Esophagus (tissue), 2 donors: ENCODE results near the gene SAMD4A. TPM values are rescaled to one million over a fixed set of nuclear protein-coding genes. Genes with fewer than 3 reads are reported as not detected.

ENCODE experiments used
- H3K27ac ChIP-seq, 2 donors: one replicate each; pipeline ENCODE4 v1.5.1; 2013; ENCODE audit warnings: low read depth in 2 of 2, mild to moderate bottlenecking in 2 of 2, inconsistent platforms in 1 of 2, low read length in 1 of 2, moderate library complexity in 1 of 2
- H3K27me3 ChIP-seq, 2 donors: one replicate each; pipeline ENCODE4 v1.6.1; 2013; ENCODE audit warnings: low read length in 2 of 2, control low read depth in 1 of 2, mild to moderate bottlenecking in 1 of 2; ENCODE audit not compliant: insufficient read depth in 2 of 2, control insufficient read depth in 1 of 2
- H3K36me3 ChIP-seq, 2 donors: one replicate each; pipeline ENCODE4 v1.6.1; 2013; ENCODE audit warnings: low read length in 1 of 2; ENCODE audit not compliant: control insufficient read depth in 2 of 2, insufficient read depth in 2 of 2
- H3K4me1 ChIP-seq, 2 donors: one replicate each; pipeline ENCODE4 v1.6.1; 2013; ENCODE audit warnings: low read length in 1 of 2; ENCODE audit not compliant: control insufficient read depth in 2 of 2, insufficient read depth in 2 of 2
- H3K4me3 ChIP-seq, 2 donors: one replicate each; pipeline ENCODE4 v1.5.1; 2013; ENCODE audit warnings: low read length in 2 of 2, mild to moderate bottlenecking in 2 of 2, low read depth in 1 of 2, moderate library complexity in 1 of 2
- H3K9me3 ChIP-seq, 2 donors: one replicate each; pipeline ENCODE4 v1.6.1; 2013; ENCODE audit warnings: mild to moderate bottlenecking in 2 of 2, low read depth in 1 of 2, low read length in 1 of 2, moderate library complexity in 1 of 2; ENCODE audit not compliant: control insufficient read depth in 2 of 2, insufficient read depth in 1 of 2
- WGBS, 2 donors: extraction: QIAGEN DNeasy Blood & Tissue Kit; methylation state at CpG; one replicate each; pipeline ENCODE4 v1.1.7; 2013; 5-methylcytosine and 5-hydroxymethylcytosine counted together
- polyA plus RNA-seq, 2 donors: library from polyadenylated mRNA; stranded (reverse); fragments of 200-250 nt; gene quantifications; one replicate each; pipeline ENCODE4 v1.2.3, GENCODE V29; 2013
- donor health status: healthy with polysubstance abuse.
- donor health status: Bipolar disorder and iron deficiency.

Gene SAMD4A
- polyA plus RNA-seq, 2 donors, result 1.1 to 1.7 TPM

GRCh38 chr14:54672688-54673087 lies 105.8 kb downstream of the SAMD4A start:
- Histone ChIP-seq H3K36me3 (no peaks in the 10 kb centered on the region), H3K4me1 (no peaks in the 10 kb centered on the region), H3K27me3 (no peaks in the 10 kb centered on the region), H3K4me3 (no peak overlapping the region), H3K27ac (peak overlapping the region in 1 of 2 donors; percentile 5), H3K9me3 (no peaks in the 10 kb centered on the region)
- 31 to 42% methylated on average over 5 of the region's 5 CpGs for WGBS, 2 donors

DNA sequence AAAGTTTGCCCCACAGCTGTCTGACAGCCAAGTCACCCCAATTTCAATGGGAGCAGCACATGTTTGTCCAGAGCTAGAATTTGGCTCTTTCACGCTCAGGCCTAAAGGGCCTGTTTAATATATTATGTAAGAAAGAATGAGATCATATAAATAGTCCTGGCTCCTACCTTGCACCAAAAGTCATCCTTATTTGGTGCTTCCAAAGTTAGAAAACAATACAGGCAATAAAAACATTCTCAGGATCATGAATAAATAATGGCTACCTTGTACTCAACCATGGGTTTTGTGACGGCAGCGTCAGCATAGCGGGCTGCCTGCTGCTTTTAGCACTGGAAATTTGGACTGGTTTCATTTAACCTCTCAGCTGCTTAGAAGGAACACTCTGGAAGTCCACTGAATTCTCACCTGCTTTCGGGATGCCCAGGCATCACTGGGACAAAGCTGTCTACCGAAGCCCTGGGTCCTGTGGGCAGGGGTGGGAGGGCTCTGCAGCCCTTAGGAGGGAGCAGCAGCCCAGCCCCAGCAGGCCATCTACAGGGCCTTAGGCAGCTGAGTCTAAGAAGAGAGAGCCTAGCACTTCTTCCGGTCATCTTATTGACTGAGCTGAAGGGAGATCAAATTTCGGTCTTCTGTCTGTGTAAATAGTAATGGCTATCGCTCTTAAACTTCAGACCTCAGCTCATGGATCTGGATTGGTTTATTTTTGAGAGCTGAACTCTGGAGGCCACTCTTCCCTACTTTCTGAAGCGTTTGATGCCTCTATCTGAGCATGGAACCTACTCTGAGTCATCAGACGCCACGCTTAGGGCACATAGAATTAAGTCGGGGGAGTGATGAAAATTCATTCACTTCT lies 106.5 kb downstream of the SAMD4A start:
- no peak overlapping the region for H3K4me3 ChIP-seq
- H3K27me3 ChIP-seq, result no peaks in the 10 kb centered on the region
- H3K27ac ChIP-seq, result peak overlapping the region; percentile 12 to 65
- no peaks in the 10 kb centered on the region for H3K9me3 ChIP-seq
- H3K4me1 ChIP-seq, result no peaks in the 10 kb centered on the region
- H3K36me3 ChIP-seq, result no peaks in the 10 kb centered on the region
- 70 to 72% methylated on average over 13 of the region's 13 CpGs for WGBS, 2 donors

DNA sequence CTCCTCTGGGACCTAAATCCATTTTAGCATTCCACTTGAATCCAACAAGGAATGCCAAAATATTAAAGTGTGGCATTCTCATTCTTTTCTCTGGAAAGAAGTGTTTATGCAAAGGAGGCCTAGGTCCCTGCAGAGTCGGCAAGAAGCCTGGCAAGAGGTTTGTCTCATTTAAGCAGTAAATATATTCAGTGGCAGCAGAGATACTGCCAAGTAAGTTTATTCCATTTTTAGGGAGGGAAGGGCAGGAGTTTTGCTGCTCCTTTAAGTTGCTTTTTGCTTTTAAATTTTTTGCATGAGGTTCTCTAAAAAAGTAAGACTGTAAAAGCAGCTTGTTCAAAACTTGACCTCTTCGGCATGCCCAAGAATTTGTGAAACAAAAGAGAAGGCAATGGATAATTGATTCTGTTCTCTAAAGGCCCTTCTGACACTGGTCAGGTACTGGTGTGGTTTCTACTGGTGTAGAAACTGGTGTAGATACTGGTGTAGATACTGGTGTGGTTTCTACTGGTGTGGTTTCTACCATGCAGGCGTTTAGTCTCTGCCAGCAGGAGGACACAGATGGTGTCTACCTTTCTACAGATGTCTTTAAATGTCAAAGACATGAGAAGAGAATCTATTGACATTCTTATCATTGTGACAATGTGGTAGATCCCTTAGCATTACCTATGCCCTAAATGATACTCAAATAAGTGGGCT lies 107.3 kb downstream of the SAMD4A start:
- no peak overlapping the region for H3K4me3 ChIP-seq
- H3K36me3 ChIP-seq, result no peaks in the 10 kb centered on the region
- peak overlapping the region in 1 of 2 donors; percentile 65 for H3K27ac ChIP-seq
- WGBS, 2 donors, result 53 to 65% methylated on average over 3 of the region's 3 CpGs
- no peaks in the 10 kb centered on the region for H3K9me3 ChIP-seq
- H3K27me3 ChIP-seq, result no peaks in the 10 kb centered on the region
- no peaks in the 10 kb centered on the region for H3K4me1 ChIP-seq

DNA sequence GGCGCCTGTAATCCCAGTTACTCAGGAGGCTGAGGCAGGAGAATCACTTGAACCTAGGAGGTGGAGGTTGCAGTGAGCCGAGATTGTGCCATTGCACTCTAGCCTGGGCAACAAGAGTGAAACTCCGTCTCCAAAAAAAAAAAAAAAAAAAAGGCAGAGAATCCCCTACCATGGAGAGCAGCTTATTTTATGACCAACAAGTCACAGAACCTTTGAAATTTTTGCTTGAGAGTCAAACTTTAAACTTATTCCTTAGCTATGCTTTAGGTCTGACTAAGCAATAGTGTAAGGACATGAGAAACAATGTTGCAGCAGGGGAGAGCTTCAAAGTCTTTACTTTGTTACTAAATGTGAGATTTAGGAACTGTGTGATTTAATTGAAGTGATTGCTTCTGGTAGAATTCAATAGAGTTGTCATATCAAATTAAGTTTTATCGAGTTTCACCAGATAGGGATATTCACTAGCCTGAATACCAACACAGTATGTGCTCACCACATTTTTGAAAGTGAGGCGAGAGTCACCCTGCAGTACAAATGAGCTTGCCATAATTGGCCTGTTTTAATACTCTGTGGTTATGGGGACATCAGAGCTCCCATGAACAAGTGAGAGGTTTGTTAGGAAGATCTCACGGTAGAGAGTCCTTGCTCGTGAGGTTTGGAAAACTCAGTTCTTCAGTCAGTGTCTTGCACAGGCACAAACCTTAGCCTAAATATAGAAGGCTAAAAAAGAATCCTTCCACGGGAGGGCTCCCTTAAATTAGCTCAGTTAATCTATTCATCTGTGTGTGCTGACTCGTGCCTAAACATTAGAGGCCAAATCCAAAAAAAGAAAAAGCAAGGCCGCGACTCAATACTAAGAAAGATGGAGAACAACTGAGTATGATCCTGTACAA lies 108.6 kb downstream of the SAMD4A start:
- H3K27me3 ChIP-seq, result no peaks in the 10 kb centered on the region
- WGBS, 2 donors, result 76 to 86% methylated on average over 10 of the region's 11 CpGs
- H3K9me3 ChIP-seq, result no peaks in the 10 kb centered on the region
- H3K36me3 ChIP-seq, result no peaks in the 10 kb centered on the region
- no peak overlapping the region for H3K4me3 ChIP-seq
- H3K27ac ChIP-seq, result peak overlapping the region in 1 of 2 donors; percentile 55
- H3K4me1 ChIP-seq, result no peaks in the 10 kb centered on the region

- H3K4me1 ChIP-seq, result no peaks in the 10 kb centered on the region
- peak overlapping the region; percentile 47 to 62 for H3K27ac ChIP-seq
- no peaks in the 10 kb centered on the region for H3K9me3 ChIP-seq
- no peaks in the 10 kb centered on the region for H3K27me3 ChIP-seq
- H3K4me3 ChIP-seq, result no peak overlapping the region
- WGBS, 2 donors, result 41 to 50% methylated on average over 11 of the region's 11 CpGs
- H3K36me3 ChIP-seq, result no peaks in the 10 kb centered on the region
Observed at GRCh38 chr14:54676812-54677708, 110.1 kb downstream of the SAMD4A start.

DNA sequence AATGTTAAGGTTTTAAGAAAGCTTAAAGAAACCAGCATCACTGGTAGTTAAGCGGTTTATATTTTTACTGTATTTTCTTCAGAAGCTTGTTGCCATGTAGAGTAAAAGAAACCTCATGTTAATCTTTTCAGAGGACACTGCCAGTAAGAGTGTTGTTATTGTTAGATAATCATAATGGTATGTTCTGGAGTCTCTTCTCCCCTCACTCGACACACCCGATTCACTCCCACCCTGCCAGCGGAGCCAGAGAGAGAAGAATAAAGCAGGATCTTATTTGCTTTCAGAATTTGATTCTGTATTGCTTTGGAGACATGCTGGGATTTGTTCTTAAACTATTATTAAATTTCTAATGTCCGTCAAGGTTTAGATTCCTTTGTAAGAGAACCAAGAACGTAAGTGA lies 113.7 kb downstream of the SAMD4A start:
- H3K27ac ChIP-seq, result no peak overlapping the region
- peaks cover 0 to 3% of the 10 kb centered on the region in 2 donors for H3K4me1 ChIP-seq
- 75 to 84% methylated on average over 6 of the region's 6 CpGs for WGBS, 2 donors

GRCh38 chr14:54681811-54682261 lies 114.9 kb downstream of the SAMD4A start:
- H3K9me3 ChIP-seq, result no peaks in the 10 kb centered on the region
- peaks cover 0 to 3% of the 10 kb centered on the region in 2 donors for H3K4me1 ChIP-seq
- H3K27ac ChIP-seq, result no peak overlapping the region
- WGBS, 2 donors, result 92 to 93% methylated on average over 4 of the region's 4 CpGs
- no peaks in the 10 kb centered on the region for H3K27me3 ChIP-seq
- H3K4me3 ChIP-seq, result no peak overlapping the region
- no peaks in the 10 kb centered on the region for H3K36me3 ChIP-seq

More for the DNA sequence above, 113.7 kb downstream of the SAMD4A start:
- Histone ChIP-seq H3K4me3 (no peak overlapping the region), H3K36me3 (no peaks in the 10 kb centered on the region), H3K9me3 (no peaks in the 10 kb centered on the region), H3K27me3 (no peaks in the 10 kb centered on the region)

GRCh38 chr14:54682578-54682977 lies 115.7 kb downstream of the SAMD4A start:
- Histone ChIP-seq H3K36me3 (no peaks in the 10 kb centered on the region), H3K9me3 (no peaks in the 10 kb centered on the region), H3K27ac (no peak overlapping the region), H3K27me3 (no peaks in the 10 kb centered on the region), H3K4me3 (no peak overlapping the region), H3K4me1 (peaks cover 0 to 3% of the 10 kb centered on the region in 2 donors)
- WGBS, 2 donors, result 96 to 98% methylated on average over 3 of the region's 3 CpGs
